Hepatocyte (in vitro differentiated cells): ENCODE results near the gene FAM83B.

ENCODE experiments used
- EZH2 ChIP-seq: fragments of 200-600 bp; sonication (generic); IDR thresholded peaks from 2 replicates; pipeline ENCODE4 v1.6.1; 2016; ENCODE audit warnings: antibody characterized with exemption, mild to moderate bottlenecking, borderline replicate concordance
- TF ChIP-seq, protein P1 (sequence below): fragments of 200-600 bp; sonication (generic); IDR thresholded peaks from 2 replicates; pipeline ENCODE4 v1.5.1; 2016; ENCODE audit warnings: antibody characterized with exemption, mild to moderate bottlenecking; ENCODE audit not compliant: poor library complexity

DNA sequence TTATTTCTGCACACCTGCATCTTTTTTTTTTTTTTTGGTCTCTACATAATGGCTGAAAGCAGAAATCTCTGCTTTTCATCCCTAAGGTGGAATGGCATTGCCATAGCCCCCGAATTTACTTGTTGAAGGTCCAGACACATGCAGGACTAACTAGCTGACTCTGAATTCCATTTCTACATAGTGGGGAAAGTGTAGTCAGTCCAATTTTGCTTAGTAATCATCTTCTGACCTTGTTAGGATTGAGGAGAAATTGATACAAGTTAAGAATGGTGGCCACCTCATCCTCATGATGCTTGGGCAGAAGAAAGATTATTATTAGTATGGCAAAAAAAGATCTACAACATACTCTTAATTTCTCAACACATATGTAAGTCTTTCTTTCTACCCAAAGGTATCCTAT, 16.4 kb upstream of the FAM83B start:
- TF ChIP-seq, protein P1, sequence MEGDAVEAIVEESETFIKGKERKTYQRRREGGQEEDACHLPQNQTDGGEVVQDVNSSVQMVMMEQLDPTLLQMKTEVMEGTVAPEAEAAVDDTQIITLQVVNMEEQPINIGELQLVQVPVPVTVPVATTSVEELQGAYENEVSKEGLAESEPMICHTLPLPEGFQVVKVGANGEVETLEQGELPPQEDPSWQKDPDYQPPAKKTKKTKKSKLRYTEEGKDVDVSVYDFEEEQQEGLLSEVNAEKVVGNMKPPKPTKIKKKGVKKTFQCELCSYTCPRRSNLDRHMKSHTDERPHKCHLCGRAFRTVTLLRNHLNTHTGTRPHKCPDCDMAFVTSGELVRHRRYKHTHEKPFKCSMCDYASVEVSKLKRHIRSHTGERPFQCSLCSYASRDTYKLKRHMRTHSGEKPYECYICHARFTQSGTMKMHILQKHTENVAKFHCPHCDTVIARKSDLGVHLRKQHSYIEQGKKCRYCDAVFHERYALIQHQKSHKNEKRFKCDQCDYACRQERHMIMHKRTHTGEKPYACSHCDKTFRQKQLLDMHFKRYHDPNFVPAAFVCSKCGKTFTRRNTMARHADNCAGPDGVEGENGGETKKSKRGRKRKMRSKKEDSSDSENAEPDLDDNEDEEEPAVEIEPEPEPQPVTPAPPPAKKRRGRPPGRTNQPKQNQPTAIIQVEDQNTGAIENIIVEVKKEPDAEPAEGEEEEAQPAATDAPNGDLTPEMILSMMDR, result no peak
- no peak for TF ChIP-seq EZH2
